IMR-90 (cell line): ENCODE results near the gene LRRC36.

Experiments used
- CEBPB ChIP-seq: IDR thresholded peaks from 2 replicates; pipeline ENCODE4 v1.6.1; 2012; ENCODE audit warnings: low read depth, low read length, improper control_type of control experiment
- CHD1 ChIP-seq: IDR thresholded peaks from 2 replicates; pipeline ENCODE4 v1.6.1; 2012; ENCODE audit warnings: low read depth, low read length, improper control_type of control experiment
- CTCF ChIP-seq: conservative IDR thresholded peaks from 2 replicates; pipeline ENCODE4 v1.5.1; 2012; ENCODE audit warnings: mild to moderate bottlenecking, low read depth, low read length, improper control_type of control experiment
- ELK1 ChIP-seq: fragments of 150-350 bp; IDR thresholded peaks from 2 replicates; pipeline ENCODE4 v1.6.1; 2016; ENCODE audit warnings: low read depth, mild to moderate bottlenecking, low read length, moderate library complexity, borderline replicate concordance
- MAZ ChIP-seq: IDR thresholded peaks from 2 replicates; pipeline ENCODE4 v1.6.1; 2012; ENCODE audit warnings: low read depth, mild to moderate bottlenecking, low read length, improper control_type of control experiment, moderate library complexity, borderline replicate concordance
- POLR2A ChIP-seq: IDR thresholded peaks from 2 replicates; pipeline ENCODE4 v1.6.1; 2012; ENCODE audit warnings: mild to moderate bottlenecking, low read depth, low read length
- RAD21 ChIP-seq: IDR thresholded peaks from 2 replicates; pipeline ENCODE4 v1.6.1; 2012; ENCODE audit warnings: low read length, improper control_type of control experiment
- RCOR1 ChIP-seq: IDR thresholded peaks from 2 replicates; pipeline ENCODE4 v1.6.1; 2012; ENCODE audit warnings: mild to moderate bottlenecking, low read length, improper control_type of control experiment; ENCODE audit not compliant: insufficient replicate concordance
- RFX5 ChIP-seq: IDR thresholded peaks from 2 replicates; pipeline ENCODE4 v1.8.0; 2012; ENCODE audit warnings: low read depth, mild to moderate bottlenecking, low read length, moderate library complexity
- SMC3 ChIP-seq: fragments of 150-350 bp; IDR thresholded peaks from 2 replicates; pipeline ENCODE4 v1.6.1; 2016; ENCODE audit warnings: low read depth, mild to moderate bottlenecking, antibody characterized with exemption, low read length, moderate library complexity
- USF2 ChIP-seq: fragments of 150-350 bp; IDR thresholded peaks from 2 replicates; pipeline ENCODE4 v1.6.1; 2017; ENCODE audit warnings: mild to moderate bottlenecking, antibody characterized with exemption, low read length, low read depth

- TF ChIP-seq RAD21 (no peak), CTCF (no peak), RFX5 (no peak), POLR2A (no peak), USF2 (no peak), CHD1 (no peak), MAZ (no peak), ELK1 (no peak), RCOR1 (no peak), SMC3 (no peak), CEBPB (no peak)
Measured at GRCh38 chr16:67302970-67303369, 23.6 kb upstream of the LRRC36 start.
